Right lobe of liver (tissue), 4 donors: ENCODE measurements around the gene ANXA6.

Experiments used
- POLR2A ChIP-seq: fragments of 450-650 bp; IDR thresholded peaks from one replicate; pipeline ENCODE4 v1.6.1; 2017; ENCODE audit warnings: antibody characterized with exemption, mild to moderate bottlenecking
- TF ChIP-seq, protein P1 (sequence below), 4 donors: fragments of 200-600 bp in 3 of 4; fragments of 450-650 bp in 1 of 4; IDR thresholded peaks; one replicate each; pipeline versions ENCODE4 v1.5.1 to v1.8.0; 2016 to 2022; ENCODE audit warnings: antibody characterized with exemption in 4 of 4, mild to moderate bottlenecking in 2 of 4
- donor health status: DM: no; HTN: no; CAD: no.
- donor health status: DM: no; HTN: no; CAD: no.
- donor health status: DM: no; HTN: yes; CAD: no.

DNA sequence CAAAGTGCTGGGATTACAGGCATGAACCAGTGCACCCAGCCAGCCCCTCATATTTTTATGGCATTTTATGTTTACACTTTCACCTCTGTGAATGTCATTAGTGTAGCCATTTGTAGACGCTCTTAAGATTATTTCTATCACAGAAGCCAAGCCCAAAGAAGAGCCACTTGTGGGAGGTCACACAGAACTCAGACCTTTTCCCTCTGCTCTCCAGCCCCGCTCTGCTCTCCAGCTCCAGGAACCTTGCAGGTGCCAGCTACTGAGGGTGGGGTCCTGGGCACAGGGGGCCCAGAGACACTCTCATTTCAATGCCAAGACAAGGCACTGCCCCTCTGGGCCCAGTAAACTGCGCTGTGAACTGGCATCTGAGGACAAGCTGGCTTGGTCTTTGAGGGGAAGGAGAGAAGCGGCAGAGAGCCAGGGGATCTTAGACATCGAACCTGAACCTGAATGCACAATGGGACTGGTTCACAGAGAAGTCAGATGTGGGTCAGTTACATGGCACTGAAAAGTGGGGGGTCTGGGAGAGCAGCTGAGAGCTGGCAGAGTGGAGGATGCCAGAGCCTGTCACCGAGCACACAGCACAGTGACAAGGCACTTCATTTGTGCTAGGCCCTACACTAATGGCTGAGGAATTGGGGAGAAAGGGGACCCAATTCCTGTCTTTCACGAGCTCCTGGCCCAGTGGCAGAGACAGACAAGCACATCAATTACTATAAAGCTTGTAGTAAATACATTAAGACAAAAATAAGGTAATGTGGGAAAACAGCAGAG, 16.7 kb downstream of the ANXA6 start:
- TF ChIP-seq, protein P1, sequence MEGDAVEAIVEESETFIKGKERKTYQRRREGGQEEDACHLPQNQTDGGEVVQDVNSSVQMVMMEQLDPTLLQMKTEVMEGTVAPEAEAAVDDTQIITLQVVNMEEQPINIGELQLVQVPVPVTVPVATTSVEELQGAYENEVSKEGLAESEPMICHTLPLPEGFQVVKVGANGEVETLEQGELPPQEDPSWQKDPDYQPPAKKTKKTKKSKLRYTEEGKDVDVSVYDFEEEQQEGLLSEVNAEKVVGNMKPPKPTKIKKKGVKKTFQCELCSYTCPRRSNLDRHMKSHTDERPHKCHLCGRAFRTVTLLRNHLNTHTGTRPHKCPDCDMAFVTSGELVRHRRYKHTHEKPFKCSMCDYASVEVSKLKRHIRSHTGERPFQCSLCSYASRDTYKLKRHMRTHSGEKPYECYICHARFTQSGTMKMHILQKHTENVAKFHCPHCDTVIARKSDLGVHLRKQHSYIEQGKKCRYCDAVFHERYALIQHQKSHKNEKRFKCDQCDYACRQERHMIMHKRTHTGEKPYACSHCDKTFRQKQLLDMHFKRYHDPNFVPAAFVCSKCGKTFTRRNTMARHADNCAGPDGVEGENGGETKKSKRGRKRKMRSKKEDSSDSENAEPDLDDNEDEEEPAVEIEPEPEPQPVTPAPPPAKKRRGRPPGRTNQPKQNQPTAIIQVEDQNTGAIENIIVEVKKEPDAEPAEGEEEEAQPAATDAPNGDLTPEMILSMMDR (IDR thresholded peaks at IDR 0.05), result no peak
- no peak for TF ChIP-seq POLR2A
